Immature natural killer cell (primary cell): Measurements from ENCODE around the gene IGF1R. TPM values are rescaled to one million over a fixed set of nuclear protein-coding genes. Genes with fewer than 3 reads are reported as not detected.

Experiments used
- DNase-seq, 3 donors: peaks; one replicate each; pipeline ENCODE4 v3.0.0; 2022; ENCODE audit warnings: mixed read lengths in 1 of 3
- H3K27ac Mint-ChIP-seq, 6 donors: one replicate each; pipeline ENCODE4 v1.8.0; 2020; ENCODE audit warnings: mixed read lengths in 6 of 6, mild to moderate bottlenecking in 5 of 6, inconsistent platforms in 4 of 6, moderate library complexity in 3 of 6
- H3K27me3 Mint-ChIP-seq, 3 donors: one replicate each; pipeline ENCODE4 v1.8.0; 2020 to 2021; ENCODE audit warnings: low read depth in 3 of 3, mild to moderate bottlenecking in 3 of 3, mixed read lengths in 3 of 3, moderate library complexity in 3 of 3, inconsistent platforms in 1 of 3
- H3K36me3 Mint-ChIP-seq, 3 donors: one replicate each; pipeline ENCODE4 v1.8.0; 2020; ENCODE audit warnings: mixed read lengths in 3 of 3, inconsistent platforms in 2 of 3, mild to moderate bottlenecking in 2 of 3
- H3K4me1 Mint-ChIP-seq, 2 donors: one replicate each; pipeline ENCODE4 v1.8.0; 2020; ENCODE audit warnings: inconsistent platforms in 2 of 2, mild to moderate bottlenecking in 2 of 2, mixed read lengths in 2 of 2, moderate library complexity in 1 of 2
- H3K4me3 Mint-ChIP-seq, 5 donors: one replicate each; pipeline ENCODE4 v1.8.0; 2020; ENCODE audit warnings: mild to moderate bottlenecking in 5 of 5, mixed read lengths in 5 of 5, inconsistent platforms in 3 of 5, moderate library complexity in 3 of 5
- H3K9me3 Mint-ChIP-seq, 6 donors: one replicate each; pipeline ENCODE4 v1.8.0; 2020; ENCODE audit warnings: mild to moderate bottlenecking in 6 of 6, mixed read lengths in 6 of 6, inconsistent platforms in 4 of 6, moderate library complexity in 3 of 6
- polyA plus RNA-seq, 3 donors: library from polyadenylated mRNA; unstranded; fragments of 300-500 nt; fragmentation: Illumina TruSeq; gene quantifications; one replicate each; pipeline ENCODE4 v1.2.3, GENCODE V29; 2021

Gene IGF1R
- polyA plus RNA-seq, 3 donors from 2014 or later = 1.4 to 4.7 (median 1.4) TPM

- H3K9me3 Mint-ChIP-seq = peaks cover 0 to 2% (median 0%) of the 10 kb centered on the region in 6 donors
- peak; percentile 14 to 71 (median 56) for DNase-seq
- peaks cover 36 to 38% of the 10 kb centered on the region in 2 donors for H3K4me1 Mint-ChIP-seq
- peak overlapping the region; percentile 90 to 97 (median 96) for H3K27ac Mint-ChIP-seq
- peak overlapping the region; percentile 90 to 95 (median 91) for H3K4me3 Mint-ChIP-seq
- H3K36me3 Mint-ChIP-seq = no peaks in the 10 kb centered on the region
- H3K27me3 Mint-ChIP-seq = peaks cover 15 to 27% (median 24%) of the 10 kb centered on the region in 3 donors
These were observed 3.4 kb downstream of the IGF1R start for GRCh38 chr15:98651581-98652220.

- no peak overlapping the region for H3K27ac Mint-ChIP-seq
- peaks cover 32 to 34% of the 10 kb centered on the region in 2 donors for H3K4me1 Mint-ChIP-seq
These were observed 5.3 kb downstream of the IGF1R start for GRCh38 chr15:98653686-98654085.

GRCh38 chr15:98654790-98655360, 6.5 kb downstream of the IGF1R start:
- DNase-seq = no peak
- H3K4me1 Mint-ChIP-seq = peaks cover 32 to 34% of the 10 kb centered on the region in 2 donors
- H3K4me3 Mint-ChIP-seq = no peak overlapping the region
- H3K36me3 Mint-ChIP-seq = no peaks in the 10 kb centered on the region
- H3K27ac Mint-ChIP-seq = no peak overlapping the region
- peaks cover 0 to 2% (median 0%) of the 10 kb centered on the region in 6 donors for H3K9me3 Mint-ChIP-seq
- H3K27me3 Mint-ChIP-seq = peaks cover 9 to 22% (median 21%) of the 10 kb centered on the region in 3 donors

More at GRCh38 chr15:98653686-98654085, 5.3 kb downstream of the IGF1R start:
- no peak for DNase-seq
- Mint-ChIP-seq H3K27me3 (peaks cover 11 to 24% (median 23%) of the 10 kb centered on the region in 3 donors), H3K36me3 (no peaks in the 10 kb centered on the region), H3K4me3 (no peak overlapping the region), H3K9me3 (peaks cover 0 to 2% (median 0%) of the 10 kb centered on the region in 6 donors)

- Mint-ChIP-seq H3K27me3 (peaks cover 3 to 16% (median 15%) of the 10 kb centered on the region in 3 donors), H3K9me3 (no peaks in the 10 kb centered on the region), H3K36me3 (no peaks in the 10 kb centered on the region), H3K27ac (no peak overlapping the region), H3K4me3 (no peak overlapping the region), H3K4me1 (peaks cover 26 to 28% of the 10 kb centered on the region in 2 donors)
- DNase-seq = no peak
These were observed 7.4 kb downstream of the IGF1R start for GRCh38 chr15:98655732-98656131.

GRCh38 chr15:98657721-98658120, 9.4 kb downstream of the IGF1R start:
- peaks cover 0 to 6% (median 3%) of the 10 kb centered on the region in 3 donors for H3K27me3 Mint-ChIP-seq
- peaks cover 7 to 8% of the 10 kb centered on the region in 2 donors for H3K4me1 Mint-ChIP-seq
- DNase-seq = no peak
- no peaks in the 10 kb centered on the region for H3K36me3 Mint-ChIP-seq
- H3K9me3 Mint-ChIP-seq = no peaks in the 10 kb centered on the region
- no peak overlapping the region for H3K27ac Mint-ChIP-seq
- H3K4me3 Mint-ChIP-seq = no peak overlapping the region

GRCh38 chr15:98658831-98659699, 10.7 kb downstream of the IGF1R start:
- peak; percentile 44 to 55 (median 51) for DNase-seq
- H3K4me1 Mint-ChIP-seq = peaks cover 0 to 9% of the 10 kb centered on the region in 2 donors
- H3K27ac Mint-ChIP-seq = peak overlapping the region in 1 of 6 donors; percentile 71
- no peaks in the 10 kb centered on the region for H3K9me3 Mint-ChIP-seq
- no peaks in the 10 kb centered on the region for H3K36me3 Mint-ChIP-seq
- H3K27me3 Mint-ChIP-seq = peaks cover 0 to 6% (median 3%) of the 10 kb centered on the region in 3 donors
- no peak overlapping the region for H3K4me3 Mint-ChIP-seq

GRCh38 chr15:98660055-98660454, 11.7 kb downstream of the IGF1R start:
- Mint-ChIP-seq H3K4me3 (no peak overlapping the region), H3K27me3 (peaks cover 0 to 4% (median 0%) of the 10 kb centered on the region in 3 donors), H3K9me3 (no peaks in the 10 kb centered on the region), H3K4me1 (peaks cover 0 to 8% of the 10 kb centered on the region in 2 donors), H3K27ac (no peak overlapping the region), H3K36me3 (no peaks in the 10 kb centered on the region)
- DNase-seq = no peak

- H3K9me3 Mint-ChIP-seq = no peaks in the 10 kb centered on the region
- H3K27me3 Mint-ChIP-seq = peaks cover 0 to 4% (median 0%) of the 10 kb centered on the region in 3 donors
- peaks cover 11 to 26% of the 10 kb centered on the region in 2 donors for H3K4me1 Mint-ChIP-seq
- H3K27ac Mint-ChIP-seq = peak overlapping the region in 1 of 6 donors; percentile 10
- H3K36me3 Mint-ChIP-seq = no peaks in the 10 kb centered on the region
- H3K4me3 Mint-ChIP-seq = no peak overlapping the region
- no peak for DNase-seq
These were observed 14.7 kb downstream of the IGF1R start for GRCh38 chr15:98663045-98663444.

- Mint-ChIP-seq H3K4me3 (no peak overlapping the region), H3K27ac (no peak overlapping the region), H3K9me3 (no peaks in the 10 kb centered on the region), H3K4me1 (peaks cover 16 to 29% of the 10 kb centered on the region in 2 donors), H3K27me3 (peaks cover 0 to 2% (median 0%) of the 10 kb centered on the region in 3 donors), H3K36me3 (no peaks in the 10 kb centered on the region)
- DNase-seq = no peak
These were observed 15.3 kb downstream of the IGF1R start for GRCh38 chr15:98663606-98664005.

GRCh38 chr15:98666441-98666840, 18.1 kb downstream of the IGF1R start:
- H3K36me3 Mint-ChIP-seq = no peaks in the 10 kb centered on the region
- no peak for DNase-seq
- H3K4me3 Mint-ChIP-seq = no peak overlapping the region
- H3K27ac Mint-ChIP-seq = no peak overlapping the region
- H3K9me3 Mint-ChIP-seq = no peaks in the 10 kb centered on the region
- peaks cover 0 to 2% (median 0%) of the 10 kb centered on the region in 3 donors for H3K27me3 Mint-ChIP-seq
- H3K4me1 Mint-ChIP-seq = peaks cover 40 to 51% of the 10 kb centered on the region in 2 donors

- Mint-ChIP-seq H3K27ac (no peak overlapping the region), H3K4me3 (no peak overlapping the region), H3K9me3 (no peaks in the 10 kb centered on the region), H3K36me3 (no peaks in the 10 kb centered on the region), H3K4me1 (peaks cover 40 to 52% of the 10 kb centered on the region in 2 donors), H3K27me3 (peaks cover 0 to 2% (median 0%) of the 10 kb centered on the region in 3 donors)
- DNase-seq = no peak
These were observed 18.5 kb downstream of the IGF1R start for GRCh38 chr15:98666841-98667240.

- Mint-ChIP-seq H3K4me3 (peak overlapping the region in 1 of 5 donors; percentile 2), H3K27ac (peak overlapping the region in 2 of 6 donors; percentile 19 to 50), H3K4me1 (peaks cover 40 to 52% of the 10 kb centered on the region in 2 donors), H3K9me3 (no peaks in the 10 kb centered on the region), H3K27me3 (peaks cover 0 to 2% (median 0%) of the 10 kb centered on the region in 3 donors), H3K36me3 (no peaks in the 10 kb centered on the region)
- DNase-seq = peak in 2 of 3 donors; percentile 6 to 14
These were observed 19.3 kb downstream of the IGF1R start for GRCh38 chr15:98667521-98668179.
